Measurements from ENCODE around the gene VSIG8.

VSIG8 gene

GRCh38 chr1:159883134-159883533 lies 20.7 kb upstream of the VSIG8 start:
- H3K27me3 ChIP-seq (ENCODE audit: insufficient read depth, poor library complexity, severe bottlenecking) = no peaks in the 10 kb centered on the region
- DNase-seq (ENCODE audit: low read depth in 1 of 2, low spot score in 1 of 2) = no peak
- no peak overlapping the region for H3K27ac ChIP-seq (replicated peaks)
- TF ChIP-seq SPI1 (IDR thresholded peaks at IDR 0.05; ENCODE audit: borderline replicate concordance, low read depth) = no peak
- no peak for TF ChIP-seq GABPA (IDR thresholded peaks at IDR 0.05; ENCODE audit: low read depth)
- no peak for TF ChIP-seq CTCF (IDR thresholded peaks at IDR 0.05; ENCODE audit: insufficient read depth, low read length)
- TF ChIP-seq POLR2AphosphoS5 (IDR thresholded peaks at IDR 0.05; ENCODE audit: low read depth) = no peak
- no peak for TF ChIP-seq REST (IDR thresholded peaks at IDR 0.05; ENCODE audit: insufficient replicate concordance, low read depth)
- no peak overlapping the region for H3K4me3 ChIP-seq (replicated peaks; ENCODE audit: insufficient read depth, low read length)

GRCh38 chr1:159882527-159882862 lies 20.0 kb upstream of the VSIG8 start:
- no peak overlapping the region for H3K4me3 ChIP-seq (replicated peaks; ENCODE audit: insufficient read depth, low read length)
- H3K27ac ChIP-seq (replicated peaks) = no peak overlapping the region
- no peaks in the 10 kb centered on the region for H3K27me3 ChIP-seq (ENCODE audit: insufficient read depth, poor library complexity, severe bottlenecking)
- TF ChIP-seq GABPA (IDR thresholded peaks at IDR 0.05; ENCODE audit: low read depth) (no peak), CTCF (IDR thresholded peaks at IDR 0.05; ENCODE audit: insufficient read depth, low read length) (no peak), REST (IDR thresholded peaks at IDR 0.05; ENCODE audit: insufficient replicate concordance, low read depth) (no peak), POLR2AphosphoS5 (IDR thresholded peaks at IDR 0.05; ENCODE audit: low read depth) (no peak), SPI1 (IDR thresholded peaks at IDR 0.05; ENCODE audit: borderline replicate concordance, low read depth) (no peak)
- peak in 1 of 2 experiments; percentile 78 for DNase-seq (ENCODE audit: low read depth in 1 of 2, low spot score in 1 of 2)

- Histone ChIP-seq H3K27ac (replicated peaks) (no peak overlapping the region), H3K4me3 (replicated peaks; ENCODE audit: insufficient read depth, low read length) (no peak overlapping the region), H3K27me3 (ENCODE audit: insufficient read depth, poor library complexity, severe bottlenecking) (no peaks in the 10 kb centered on the region)
- DNase-seq (ENCODE audit: low read depth in 1 of 2, low spot score in 1 of 2) = peak; percentile 55 to 98
- TF ChIP-seq CTCF (IDR thresholded peaks at IDR 0.05; ENCODE audit: insufficient read depth, low read length) = no peak
- no peak for TF ChIP-seq POLR2AphosphoS5 (IDR thresholded peaks at IDR 0.05; ENCODE audit: low read depth)
- no peak for TF ChIP-seq REST (IDR thresholded peaks at IDR 0.05; ENCODE audit: insufficient replicate concordance, low read depth)
- no peak for TF ChIP-seq SPI1 (IDR thresholded peaks at IDR 0.05; ENCODE audit: borderline replicate concordance, low read depth)
- no peak for TF ChIP-seq GABPA (IDR thresholded peaks at IDR 0.05; ENCODE audit: low read depth)
Measured at GRCh38 chr1:159881622-159882526, 19.4 kb upstream of the VSIG8 start.
